Muscle of back (tissue), 13 donors: ENCODE measurements around the gene GNA12. TPM values are rescaled to one million over a fixed set of nuclear protein-coding genes. Genes with fewer than 3 reads are reported as not detected.

ENCODE experiments used
- DNase-seq, 3 donors: peaks; one replicate each; pipeline versions ENCODE4 v3.0.0 to v3.0.0-alpha.2; 2013
- long read RNA-seq, 9 donors: transcript quantifications; one replicate each; lab custom pipeline, GENCODE V29; 2026
- polyA plus RNA-seq, 10 donors: library from polyadenylated mRNA; unstranded; fragments of 120-200 nt; gene quantifications; one replicate each; pipeline ENCODE4 v1.2.1, GENCODE V29; 2013; ENCODE audit not compliant: insufficient read length in 10 of 10

GNA12 gene
- 10 to 100 TPM; 25.6 to 40.4 (median 29.3) TPM for polyA plus RNA-seq
- long read RNA-seq, donor 1, full-length matches to known transcripts: 7 of 7 reads
- long read RNA-seq, donor 1, partial matches to known transcripts: 0 of 7 reads
- long read RNA-seq, donor 1, other reads (novel, unspliced or antisense): 0 of 7 reads
- long read RNA-seq, donor 2, full-length matches to known transcripts: 5 of 5 reads
- long read RNA-seq, donor 2, partial matches to known transcripts: 0 of 5 reads
- long read RNA-seq, donor 2, other reads (novel, unspliced or antisense): 0 of 5 reads
- long read RNA-seq, donor 3: 0 reads
- long read RNA-seq, donor 4, full-length matches to known transcripts: 6 of 6 reads
- long read RNA-seq, donor 4, partial matches to known transcripts: 0 of 6 reads
- long read RNA-seq, donor 4, other reads (novel, unspliced or antisense): 0 of 6 reads
- long read RNA-seq, donor 5, full-length matches to known transcripts: 13 of 19 reads
- long read RNA-seq, donor 5, partial matches to known transcripts: 6 of 19 reads
- long read RNA-seq, donor 5, other reads (novel, unspliced or antisense): 0 of 19 reads
- long read RNA-seq, donor 6, full-length matches to known transcripts: 7 of 7 reads
- long read RNA-seq, donor 6, partial matches to known transcripts: 0 of 7 reads
- long read RNA-seq, donor 6, other reads (novel, unspliced or antisense): 0 of 7 reads
- long read RNA-seq, donor 7, full-length matches to known transcripts: 8 of 8 reads
- long read RNA-seq, donor 7, partial matches to known transcripts: 0 of 8 reads
- long read RNA-seq, donor 7, other reads (novel, unspliced or antisense): 0 of 8 reads
- long read RNA-seq, donor 8, full-length matches to known transcripts: 2 of 2 reads
- long read RNA-seq, donor 8, partial matches to known transcripts: 0 of 2 reads
- long read RNA-seq, donor 8, other reads (novel, unspliced or antisense): 0 of 2 reads
- long read RNA-seq, donor 9, full-length matches to known transcripts: 1 of 1 reads
- long read RNA-seq, donor 9, partial matches to known transcripts: 0 of 1 reads
- long read RNA-seq, donor 9, other reads (novel, unspliced or antisense): 0 of 1 reads

DNA sequence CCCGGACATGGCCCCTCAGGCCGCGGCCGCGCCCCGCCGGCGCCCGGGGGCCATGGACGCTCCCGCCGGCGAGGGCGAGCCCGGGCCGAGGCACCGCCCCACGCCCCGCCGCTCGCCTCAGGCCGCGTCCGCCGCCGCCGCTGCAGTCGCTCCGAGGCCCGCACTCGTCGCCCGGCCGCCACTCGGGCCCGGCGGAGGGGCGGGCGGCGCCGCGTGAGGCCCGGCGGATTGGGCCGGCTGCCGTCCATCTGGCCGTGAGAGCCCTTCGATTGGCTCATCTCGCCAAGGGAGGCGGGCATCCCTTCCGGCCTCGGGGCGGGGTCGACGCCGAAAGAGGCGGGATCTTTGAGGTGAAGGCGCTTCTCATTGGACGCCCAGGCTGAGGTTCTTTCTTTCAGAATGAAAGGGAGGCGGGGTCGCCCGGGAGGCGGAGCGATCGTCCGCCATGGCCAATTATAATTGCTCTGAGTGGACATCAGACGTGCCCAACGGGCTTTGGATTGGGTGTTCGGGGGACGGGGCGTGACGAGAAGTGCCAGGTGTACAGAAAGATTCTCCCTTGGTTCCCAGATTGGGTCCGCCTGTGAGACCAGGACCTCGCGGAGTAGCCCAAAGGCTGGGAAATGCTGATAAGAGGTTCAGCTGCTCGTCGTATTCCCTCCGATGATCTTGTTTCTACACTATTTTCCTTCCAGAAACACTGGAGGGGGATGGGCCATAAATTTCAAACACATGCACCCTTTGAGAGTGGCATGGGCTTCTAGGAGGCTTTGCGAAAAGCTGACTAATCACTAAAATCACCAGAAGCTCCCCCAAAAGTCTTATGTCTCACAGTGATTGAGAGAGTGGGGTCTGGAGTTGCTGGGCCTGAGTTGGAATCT lies at the start of gene GNA12:
GNA12 (minus strand) TSS at position 156 of the 881 bp plus-strand sequence; CDS start at position 9, 147 bp downstream.
- DNase-seq: peak; percentile 99 to 100 (median 99)

DNA sequence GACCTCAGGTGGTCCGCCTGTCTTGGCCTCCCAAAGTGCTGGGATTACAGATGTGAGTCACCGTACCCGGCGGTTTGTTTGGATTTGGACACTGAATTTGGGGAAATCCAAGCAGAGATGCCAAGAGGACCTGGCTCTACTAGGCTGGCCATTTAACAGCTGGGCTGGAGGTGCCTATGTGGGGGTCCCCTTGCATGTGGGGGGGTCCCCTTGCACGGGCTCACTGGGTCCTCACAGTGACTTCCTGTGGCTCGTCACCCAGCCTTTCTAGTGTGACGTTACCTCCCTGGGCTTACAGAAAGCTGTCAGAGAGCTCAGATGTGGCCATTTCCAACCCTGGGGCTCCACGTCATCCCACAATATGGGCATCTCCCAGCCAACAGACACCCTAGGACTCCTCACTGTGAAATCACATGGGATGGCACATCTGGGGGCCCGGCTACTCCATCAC lies 49.3 kb upstream of the GNA12 start:
- no peak for DNase-seq

DNA sequence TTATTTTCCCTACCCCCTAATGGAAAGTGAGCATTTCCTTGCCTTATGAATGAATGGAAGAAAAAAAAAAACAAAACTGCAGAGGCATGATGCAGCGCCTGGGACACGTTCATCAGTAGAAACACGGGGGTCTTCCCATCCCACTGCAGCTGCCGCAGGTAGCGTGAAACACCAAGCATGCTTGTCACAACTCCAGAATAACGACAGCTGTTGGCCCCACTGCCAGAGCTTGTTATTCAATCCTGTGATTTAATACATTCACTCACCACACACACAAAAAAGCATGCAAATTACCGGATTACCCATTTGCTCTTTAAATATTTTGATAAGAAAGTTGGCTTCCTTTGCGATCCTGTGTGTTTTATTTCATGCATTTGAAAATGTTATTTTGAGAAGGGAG lies 48.4 kb upstream of the GNA12 start:
- peak in 1 of 3 donors; percentile 34 for DNase-seq

- DNase-seq: no peak
Observed at GRCh38 chr7:2887816-2888215, 43.7 kb upstream of the GNA12 start.

DNA sequence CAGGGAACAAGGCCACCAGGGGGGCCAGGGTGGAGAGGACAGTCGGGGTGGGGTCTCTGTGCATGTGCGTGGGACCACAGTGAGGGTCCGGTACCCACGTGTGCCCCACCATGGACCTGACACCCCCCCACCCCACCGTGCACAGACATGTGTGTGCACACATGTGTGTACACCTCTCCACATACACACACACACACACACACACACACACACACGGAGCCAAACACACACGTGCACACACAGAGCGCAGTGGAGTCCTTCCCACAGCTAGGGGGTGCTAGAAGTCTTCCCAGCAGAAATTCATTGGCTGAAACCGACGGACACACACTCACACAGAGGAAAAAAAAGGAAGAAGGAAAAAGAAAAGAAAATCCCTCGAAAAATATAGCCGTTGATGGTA lies 42.8 kb upstream of the GNA12 start:
- peak; percentile 52 to 85 (median 75) for DNase-seq

DNA sequence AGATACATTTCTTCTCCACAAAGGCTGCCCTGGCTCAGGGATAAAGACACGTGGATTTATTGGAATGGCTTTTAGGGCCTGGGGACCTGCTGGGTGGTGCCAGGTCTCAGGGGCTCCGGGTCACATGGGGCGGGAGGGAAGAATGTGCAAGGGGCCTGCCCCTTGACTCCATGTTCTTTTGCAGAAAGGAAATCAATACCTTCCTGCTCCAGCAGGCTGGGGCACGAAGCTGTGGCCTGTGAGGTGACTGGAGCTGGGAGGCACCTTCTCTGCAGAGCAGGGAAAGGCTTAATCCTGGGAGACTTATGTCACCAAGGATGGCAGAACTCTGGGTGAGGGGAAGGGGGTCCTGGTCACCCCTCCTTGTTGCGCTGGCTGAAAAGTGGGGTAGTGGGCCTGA lies 42.3 kb upstream of the GNA12 start:
- DNase-seq: no peak

DNA sequence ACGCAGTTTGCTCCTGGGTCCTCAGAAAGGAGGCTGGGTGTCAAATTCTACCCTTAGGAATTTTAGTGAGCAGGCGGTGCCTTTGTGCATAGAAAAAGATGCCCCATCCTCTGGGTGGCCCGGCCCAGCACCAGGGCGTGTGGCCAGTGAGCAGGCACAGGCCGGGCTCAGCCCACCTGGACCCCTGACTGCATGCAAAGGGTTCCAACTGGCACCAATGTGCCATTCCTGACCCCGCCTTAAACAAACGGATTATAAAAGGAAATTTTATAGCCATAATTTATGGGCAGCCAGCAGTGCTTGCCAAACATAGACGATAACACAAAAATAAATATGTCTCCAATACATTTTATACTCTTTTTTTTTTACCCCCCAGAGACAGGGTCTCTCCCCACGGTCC lies 40.1 kb upstream of the GNA12 start:
- DNase-seq: no peak

- no peak for DNase-seq
Observed at GRCh38 chr7:2883101-2883500, 39.0 kb upstream of the GNA12 start.

DNA sequence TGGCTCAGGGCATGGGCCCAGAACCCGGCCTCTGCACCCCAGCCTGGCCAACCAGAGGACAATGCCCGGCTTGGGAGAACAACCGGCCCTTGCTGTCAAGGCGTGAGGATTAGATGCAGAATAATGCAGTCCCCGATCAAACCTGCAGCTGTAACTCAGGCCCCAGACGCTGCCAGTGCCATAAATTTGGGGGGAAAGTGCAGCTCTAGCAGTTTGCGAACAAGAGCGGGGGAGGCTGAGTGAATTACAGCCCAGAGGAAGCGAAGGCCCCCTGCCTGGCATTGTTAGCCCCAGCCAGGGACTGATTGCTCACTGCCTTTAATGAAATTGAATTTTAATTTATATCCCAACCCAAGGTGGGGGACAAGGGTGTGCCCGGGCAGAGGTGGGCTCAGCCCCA lies 38.0 kb upstream of the GNA12 start:
- DNase-seq: no peak

DNA sequence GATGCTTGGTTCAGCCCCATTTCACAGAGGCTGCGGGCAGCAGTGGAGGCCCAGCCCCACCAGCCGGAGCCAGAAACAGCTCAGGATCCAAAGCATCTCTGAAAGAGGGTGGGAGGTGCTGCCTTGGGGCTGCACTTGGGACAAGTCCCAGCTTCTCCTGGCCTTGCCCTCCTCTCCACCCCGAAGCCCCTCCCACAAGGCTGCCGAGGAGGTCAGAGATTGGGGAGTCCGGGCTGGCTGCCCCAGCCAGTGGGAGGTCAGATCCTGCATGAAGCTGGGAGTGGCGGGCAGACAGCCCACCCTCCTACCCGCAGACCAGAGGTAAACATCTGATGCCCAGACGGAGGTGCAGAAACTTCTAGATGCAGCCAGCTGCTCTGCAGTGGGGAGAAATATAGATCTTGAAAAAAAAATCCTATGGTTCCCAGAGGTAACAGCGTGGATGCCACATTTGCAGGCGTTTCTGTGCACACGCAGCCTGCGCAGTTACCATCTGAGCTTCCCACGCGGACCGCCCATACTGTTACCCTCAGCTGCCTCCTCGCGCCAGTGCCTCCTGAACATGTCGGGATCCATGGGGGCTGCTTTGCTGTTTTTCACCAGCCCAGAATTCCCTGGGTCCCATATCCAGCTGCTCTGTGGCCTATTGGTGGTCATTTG lies 36.9 kb upstream of the GNA12 start:
- DNase-seq: peak in 1 of 3 donors; percentile 50

DNA sequence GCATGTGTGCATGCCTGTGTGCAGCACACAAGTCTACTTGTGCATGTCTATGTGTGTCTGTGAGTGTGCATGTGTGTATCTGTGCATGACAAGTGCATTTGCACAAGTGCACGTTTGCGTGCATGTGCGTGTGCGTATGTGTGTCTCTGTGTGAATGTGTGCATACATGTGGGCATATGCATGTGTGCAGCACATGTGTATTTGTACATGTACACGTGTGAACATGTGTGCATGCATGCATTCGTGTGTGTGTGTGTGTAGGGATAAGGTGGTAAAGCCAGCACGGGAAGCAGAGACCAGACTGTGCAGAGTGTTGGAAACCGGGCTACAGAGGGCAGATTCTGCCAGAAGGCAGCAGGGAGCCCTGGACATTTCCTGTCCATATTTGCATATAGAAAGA lies 35.9 kb upstream of the GNA12 start:
- DNase-seq: no peak

GRCh38 chr7:2879354-2879753 lies 35.2 kb upstream of the GNA12 start:
- no peak for DNase-seq

- no peak for DNase-seq
Observed at GRCh38 chr7:2878306-2878705, 34.2 kb upstream of the GNA12 start.

GRCh38 chr7:2876031-2876731 lies 32.1 kb upstream of the GNA12 start:
- peak in 1 of 3 donors; percentile 59 for DNase-seq

GRCh38 chr7:2873686-2874551 lies 29.8 kb upstream of the GNA12 start:
- peak in 2 of 3 donors; percentile 84 to 85 for DNase-seq

- no peak for DNase-seq
Observed at GRCh38 chr7:2873146-2873545, 29.0 kb upstream of the GNA12 start.

DNA sequence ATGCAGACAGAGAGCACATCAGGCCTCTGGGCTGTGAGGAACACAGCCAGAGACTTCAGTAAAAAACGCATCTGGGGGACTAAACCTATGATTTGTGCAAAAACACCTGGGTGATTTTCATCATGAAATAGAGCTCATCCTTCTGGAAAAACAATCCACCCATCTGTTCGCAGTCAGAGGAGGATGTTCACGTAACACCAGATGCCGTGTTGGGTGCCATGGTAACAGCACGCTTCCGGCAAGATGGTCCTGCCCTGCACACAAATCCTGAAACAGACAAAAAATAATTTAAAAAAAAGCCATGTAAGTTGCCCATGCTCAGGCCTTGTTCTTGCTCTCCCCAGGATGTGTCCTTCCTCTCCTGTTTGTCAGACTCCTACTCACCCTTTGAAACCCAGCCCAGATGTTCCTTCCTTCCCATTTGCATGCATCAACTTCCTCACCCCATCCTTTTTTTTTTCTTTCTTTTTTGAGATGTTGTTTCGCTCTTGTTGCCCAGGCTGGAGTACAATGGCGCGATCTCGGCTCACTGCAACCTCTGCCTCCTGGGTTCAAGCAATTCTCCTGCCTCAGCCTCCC lies 28.3 kb upstream of the GNA12 start:
- DNase-seq: no peak

GRCh38 chr7:2870471-2870931 lies 26.4 kb upstream of the GNA12 start:
- DNase-seq: peak in 2 of 3 donors; percentile 45 to 88
